Measurements from ENCODE around the gene GIGYF1.
A peak's percentile ranks its signal among the peaks of the same experiment; 100 is the strongest.

The GIGYF1 gene

DNA sequence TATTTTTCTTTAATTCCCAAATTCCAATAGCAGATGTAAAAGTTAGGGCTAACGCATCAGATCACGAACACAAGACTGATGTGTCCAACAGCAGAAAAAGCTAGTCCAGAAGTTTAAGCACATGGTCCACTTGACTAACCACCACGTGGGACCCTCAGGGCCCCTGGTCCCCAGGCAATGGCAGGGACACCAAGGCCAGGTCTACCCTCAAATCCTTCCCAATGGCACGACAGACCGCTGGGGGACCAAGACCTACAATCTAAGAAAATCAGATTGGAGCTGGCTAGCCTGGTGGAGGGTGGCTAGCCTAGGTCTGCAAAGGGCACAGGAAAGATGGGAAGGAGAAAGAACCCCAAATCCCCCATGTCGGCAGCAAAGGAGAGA, 1.5 kb downstream of the GIGYF1 start:
- peaks cover 54% of the 10 kb centered on the region for H3K4me1 Mint-ChIP-seq

DNA sequence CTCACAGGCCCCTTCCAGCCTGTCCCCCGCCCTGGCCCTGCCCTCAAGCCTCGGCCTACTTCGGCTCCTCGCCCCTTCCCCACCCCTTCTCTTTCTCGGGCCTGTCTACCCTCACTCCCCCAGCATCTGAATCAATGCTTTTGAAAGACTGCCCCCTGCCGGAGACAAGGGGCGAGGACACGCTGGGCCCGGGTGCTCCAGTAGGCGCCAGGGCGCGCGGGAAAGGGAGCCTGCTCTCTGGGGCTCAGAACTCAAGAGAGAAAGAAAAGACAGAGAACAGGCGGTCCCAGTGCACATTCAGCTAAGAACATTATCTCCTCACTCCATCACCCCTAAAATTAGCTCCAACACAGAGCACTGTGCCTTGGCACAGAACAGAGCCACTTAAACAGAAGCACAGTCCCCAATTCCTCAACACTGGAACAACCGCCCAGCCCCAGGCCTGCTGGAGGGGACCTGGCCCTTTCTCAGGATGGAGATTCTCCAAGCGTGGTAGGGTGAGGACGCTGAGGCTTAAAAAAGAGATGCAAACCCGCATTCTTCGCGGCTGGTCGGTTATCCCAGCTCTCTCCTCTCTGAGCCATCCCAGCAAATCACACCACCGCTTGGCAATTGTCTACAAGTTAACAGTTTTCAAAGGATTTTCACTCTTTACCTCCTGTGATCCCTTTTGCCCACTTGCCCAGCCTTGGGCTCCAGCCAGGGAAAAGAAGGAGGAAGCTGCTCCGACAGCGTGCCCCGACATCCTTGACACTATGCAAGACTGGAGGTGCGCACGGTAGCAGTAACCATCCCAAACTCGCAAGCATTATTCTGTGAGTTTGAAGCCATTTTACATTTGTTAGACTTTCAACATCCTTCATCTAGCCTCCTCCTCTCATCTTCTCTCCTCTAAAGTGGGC, 2.1 kb downstream of the GIGYF1 start:
- Mint-ChIP-seq H3K27ac (peak overlapping the region; percentile 91), H3K4me1 (peaks cover 54% of the 10 kb centered on the region), H3K27me3 (peaks cover 6% of the 10 kb centered on the region), H3K36me3 (ENCODE audit: low read depth) (peaks cover 5% of the 10 kb centered on the region), H3K4me3 (peak overlapping the region; percentile 98), H3K9me3 (no peaks in the 10 kb centered on the region)
- peak; percentile 90 for DNase-seq
- peak; percentile 81 for ATAC-seq

More for the DNA sequence above, 1.5 kb downstream of the GIGYF1 start:
- Mint-ChIP-seq H3K27me3 (peaks cover 7% of the 10 kb centered on the region), H3K9me3 (no peaks in the 10 kb centered on the region), H3K4me3 (peak overlapping the region; percentile 98), H3K27ac (peak overlapping the region; percentile 91), H3K36me3 (ENCODE audit: low read depth) (peaks cover 5% of the 10 kb centered on the region)
- no peak for DNase-seq
- ATAC-seq, result no peak

DNA sequence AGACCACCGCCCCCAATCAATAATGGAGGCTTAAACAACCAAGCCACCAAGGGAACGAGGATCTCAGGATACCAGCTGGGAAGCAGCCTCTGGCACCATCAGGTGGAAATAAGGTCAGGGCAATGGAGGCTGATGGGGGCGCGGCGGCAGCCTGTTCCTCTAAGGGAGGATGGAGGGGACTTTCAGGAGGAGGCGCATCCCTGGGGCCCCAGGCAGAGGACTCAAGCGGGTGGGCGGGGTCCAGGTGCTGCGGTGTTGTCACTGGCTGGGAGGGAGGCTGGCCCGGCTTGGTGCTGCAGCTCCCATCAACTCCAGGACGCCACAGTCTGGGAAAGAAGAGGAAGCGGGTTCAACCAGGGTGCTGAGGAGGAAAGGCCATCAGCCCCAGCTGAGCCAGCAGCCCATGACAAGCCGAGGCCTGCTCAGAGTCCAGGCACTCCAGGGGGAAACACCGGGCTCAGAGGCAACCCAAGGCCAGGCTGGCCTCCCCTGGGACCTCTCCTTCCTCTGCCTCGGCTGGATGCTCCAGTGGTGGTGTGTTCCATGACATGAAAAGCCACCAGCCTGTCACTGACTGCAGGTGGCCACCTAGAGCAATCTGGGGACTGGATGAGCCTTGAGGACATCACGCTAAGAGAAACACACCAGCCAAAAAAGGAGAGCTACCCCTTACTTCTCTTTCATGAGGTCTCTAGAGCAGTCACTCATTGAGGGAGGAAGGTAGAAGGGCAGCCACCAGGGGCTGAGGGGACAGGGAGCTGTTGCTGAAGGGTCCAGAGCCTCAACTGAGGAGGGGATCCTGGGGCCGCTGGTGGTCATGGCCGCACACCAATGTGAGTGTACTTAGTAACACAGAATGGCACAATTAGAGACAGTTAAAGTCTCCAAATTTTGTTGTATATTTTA, 4.6 kb downstream of the GIGYF1 start:
- no peaks in the 10 kb centered on the region for H3K9me3 Mint-ChIP-seq

DNA sequence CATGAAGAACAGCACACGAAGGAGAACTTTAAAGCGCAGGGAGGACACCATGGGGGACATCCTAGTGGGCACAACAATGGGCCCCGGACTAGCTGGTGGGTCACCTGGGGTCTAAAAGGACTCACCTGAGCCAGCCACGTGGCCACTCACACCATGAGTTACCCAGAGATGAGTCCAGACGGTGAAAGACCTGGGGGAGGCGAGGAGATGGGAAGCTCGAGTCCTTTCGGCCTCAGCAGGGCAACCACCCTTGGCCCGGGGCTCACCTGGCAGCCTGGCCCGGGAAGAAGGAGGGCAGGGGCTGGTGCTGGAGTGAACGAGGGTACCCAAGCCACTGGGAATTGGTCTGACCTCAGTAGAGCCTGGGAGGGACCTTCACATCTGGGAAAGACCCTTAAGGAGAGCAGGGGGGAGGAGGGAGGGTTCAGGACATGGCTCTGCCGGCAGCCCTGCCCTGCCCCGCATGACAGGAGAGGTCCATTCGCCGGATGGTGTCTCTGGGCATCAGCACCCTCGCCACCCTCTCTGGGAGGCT, 5.7 kb downstream of the GIGYF1 start:
- peaks cover 40% of the 10 kb centered on the region for H3K4me1 Mint-ChIP-seq
- H3K36me3 Mint-ChIP-seq (ENCODE audit: low read depth), result peaks cover 8% of the 10 kb centered on the region
- DNase-seq, result no peak
- no peaks in the 10 kb centered on the region for H3K27me3 Mint-ChIP-seq
- H3K9me3 Mint-ChIP-seq, result no peaks in the 10 kb centered on the region
- H3K4me3 Mint-ChIP-seq, result no peak overlapping the region
- ATAC-seq, result no peak
- H3K27ac Mint-ChIP-seq, result no peak overlapping the region

More for the DNA sequence above, 4.6 kb downstream of the GIGYF1 start:
- Mint-ChIP-seq H3K4me3 (no peak overlapping the region), H3K4me1 (peaks cover 40% of the 10 kb centered on the region), H3K27ac (peak overlapping the region; percentile 14), H3K36me3 (ENCODE audit: low read depth) (peaks cover 8% of the 10 kb centered on the region), H3K27me3 (no peaks in the 10 kb centered on the region)
- ATAC-seq (no peak), DNase-seq (no peak)

DNA sequence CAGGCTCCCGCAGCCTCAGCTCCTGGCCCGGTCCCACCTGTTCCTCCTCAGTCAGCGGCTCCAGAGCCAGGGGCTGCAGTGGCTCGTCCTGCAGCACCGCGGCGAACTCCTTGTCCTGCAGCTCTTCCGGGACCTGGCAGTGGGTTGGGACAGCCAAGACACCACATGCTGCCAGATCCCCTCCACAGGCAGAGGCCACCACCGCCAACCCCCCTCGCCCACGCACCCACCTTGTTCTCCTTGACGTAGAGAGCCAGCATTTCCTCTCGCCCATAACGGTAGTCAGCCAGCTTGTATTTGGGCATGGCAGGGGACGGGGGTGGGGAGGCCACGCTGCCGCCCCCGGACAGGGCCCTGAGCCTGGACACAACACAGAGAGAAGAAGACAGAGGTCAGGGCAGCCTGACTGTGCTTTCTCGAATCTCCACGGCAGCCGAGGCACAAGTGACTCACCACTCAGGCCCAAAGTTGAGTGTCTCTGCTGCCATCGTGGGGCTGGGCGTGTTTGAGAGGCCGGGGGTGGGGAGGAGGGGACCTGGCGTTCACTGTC, 6.2 kb downstream of the GIGYF1 start:
- peaks cover 34% of the 10 kb centered on the region for H3K4me1 Mint-ChIP-seq
- H3K27me3 Mint-ChIP-seq, result no peaks in the 10 kb centered on the region
- no peaks in the 10 kb centered on the region for H3K9me3 Mint-ChIP-seq
- H3K36me3 Mint-ChIP-seq (ENCODE audit: low read depth), result peaks cover 4% of the 10 kb centered on the region
- no peak overlapping the region for H3K4me3 Mint-ChIP-seq
- DNase-seq (no peak), ATAC-seq (no peak)
- no peak overlapping the region for H3K27ac Mint-ChIP-seq

DNA sequence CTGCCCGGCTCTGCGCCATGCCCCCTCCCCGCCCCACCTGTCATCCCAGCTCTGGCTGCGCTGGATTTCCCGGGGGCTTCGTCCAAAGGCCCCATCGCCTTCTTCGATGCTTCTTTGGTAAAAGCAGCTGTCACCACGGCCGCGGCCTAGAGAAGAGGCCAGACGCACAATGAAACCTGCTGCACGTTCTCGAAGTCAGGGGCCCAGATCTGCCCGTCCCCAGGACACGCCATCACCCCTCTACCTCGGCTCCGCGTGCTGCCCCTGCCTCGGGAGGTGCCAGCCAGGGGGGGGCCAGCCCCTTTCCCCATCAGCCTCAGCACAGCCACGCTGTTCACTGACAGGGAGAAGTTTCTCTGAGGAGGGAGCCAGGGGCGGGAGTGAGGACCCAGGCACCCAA, 6.8 kb downstream of the GIGYF1 start:
- peaks cover 3% of the 10 kb centered on the region for H3K36me3 Mint-ChIP-seq (ENCODE audit: low read depth)
- peaks cover 30% of the 10 kb centered on the region for H3K4me1 Mint-ChIP-seq
- no peaks in the 10 kb centered on the region for H3K27me3 Mint-ChIP-seq
- H3K4me3 Mint-ChIP-seq, result no peak overlapping the region
- DNase-seq (no peak), ATAC-seq (no peak)
- no peaks in the 10 kb centered on the region for H3K9me3 Mint-ChIP-seq
- H3K27ac Mint-ChIP-seq, result no peak overlapping the region

DNA sequence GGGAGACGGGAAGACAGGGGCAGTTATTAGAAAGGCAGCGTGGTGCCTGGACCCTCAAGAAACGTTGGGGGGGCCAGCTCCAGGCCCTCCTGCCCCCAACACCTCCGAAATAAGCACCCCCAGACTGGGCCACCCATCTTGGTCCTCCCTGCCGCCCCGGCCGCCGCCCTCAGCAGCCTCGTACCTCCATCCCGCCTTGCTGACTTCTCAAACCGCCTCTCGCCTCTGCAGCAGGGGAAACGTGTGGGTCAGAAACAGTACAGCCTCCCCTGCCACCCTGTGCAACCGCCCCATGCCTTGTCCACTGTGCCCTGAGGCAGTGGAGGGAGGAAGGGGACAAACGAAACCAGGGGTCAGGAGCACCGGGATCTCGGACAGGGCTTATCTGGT, 7.2 kb downstream of the GIGYF1 start:
- no peak for ATAC-seq
- Mint-ChIP-seq H3K27me3 (no peaks in the 10 kb centered on the region), H3K4me1 (peaks cover 28% of the 10 kb centered on the region), H3K9me3 (no peaks in the 10 kb centered on the region), H3K27ac (no peak overlapping the region), H3K36me3 (ENCODE audit: low read depth) (peaks cover 3% of the 10 kb centered on the region), H3K4me3 (no peak overlapping the region)
- DNase-seq, result no peak

DNA sequence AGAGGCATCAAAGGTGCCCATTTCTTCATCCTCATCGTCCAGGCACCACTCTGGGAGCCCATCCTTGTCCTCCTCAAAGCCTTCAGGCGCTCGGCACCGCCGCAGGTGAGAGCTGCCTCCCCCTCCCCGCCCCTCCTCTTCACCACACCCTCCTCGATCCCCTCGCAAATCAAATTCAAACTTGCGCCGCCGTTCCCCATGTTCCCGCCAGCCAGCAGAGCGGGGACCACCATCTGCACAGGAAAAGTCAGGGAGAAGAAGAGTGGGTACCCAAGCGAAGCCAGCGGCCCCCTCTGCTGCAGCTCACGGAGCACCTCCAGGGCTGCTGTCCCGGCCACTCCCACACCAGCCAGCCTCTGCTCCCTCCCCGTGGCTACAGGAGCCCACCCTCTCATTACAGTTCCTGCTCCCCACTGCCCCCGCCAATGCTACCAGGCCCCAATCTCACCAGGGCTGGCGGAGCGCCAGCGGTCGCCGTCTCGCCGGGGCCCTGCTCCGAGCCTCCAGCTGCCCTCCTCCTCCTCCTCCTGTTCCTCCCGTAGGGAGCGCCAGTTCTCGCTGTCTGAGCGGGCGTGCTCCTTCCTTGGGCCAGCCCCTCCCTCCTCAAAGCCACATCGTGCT, 7.7 kb downstream of the GIGYF1 start:
- Mint-ChIP-seq H3K9me3 (no peaks in the 10 kb centered on the region), H3K4me3 (no peak overlapping the region)

DNA sequence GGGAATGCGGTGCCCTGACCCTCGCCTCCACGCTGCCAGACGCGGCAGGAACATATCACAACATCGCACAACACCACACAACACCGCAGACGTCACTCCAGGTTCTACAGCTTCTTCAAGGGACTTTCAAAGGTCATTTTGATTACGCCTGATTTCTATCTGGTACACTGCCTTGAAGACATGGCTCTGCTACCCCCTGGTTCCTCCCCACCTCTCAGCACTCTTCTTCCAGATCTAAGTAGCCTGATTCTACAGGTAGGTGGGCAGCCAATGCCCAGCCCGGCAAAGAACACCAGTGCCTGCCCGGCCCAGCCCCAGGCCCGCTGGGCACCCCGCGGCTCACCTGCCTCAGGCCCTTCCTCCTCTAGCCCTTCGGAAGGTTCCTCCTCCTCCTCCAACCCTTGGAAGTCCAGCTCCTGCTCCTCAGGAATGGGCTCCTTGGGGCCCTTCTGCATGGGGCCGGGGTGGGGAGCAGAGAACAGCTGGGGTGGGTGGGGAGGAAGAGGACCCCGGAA, 8.4 kb downstream of the GIGYF1 start:
- ATAC-seq (no peak), DNase-seq (no peak)
- Mint-ChIP-seq H3K9me3 (no peaks in the 10 kb centered on the region), H3K36me3 (ENCODE audit: low read depth) (peaks cover 3% of the 10 kb centered on the region), H3K27me3 (no peaks in the 10 kb centered on the region), H3K27ac (no peak overlapping the region), H3K4me1 (peaks cover 22% of the 10 kb centered on the region), H3K4me3 (no peak overlapping the region)

More for the DNA sequence above, 7.7 kb downstream of the GIGYF1 start:
- H3K27me3 Mint-ChIP-seq, result no peaks in the 10 kb centered on the region
- H3K27ac Mint-ChIP-seq, result no peak overlapping the region
- DNase-seq, result no peak
- ATAC-seq, result no peak
- H3K36me3 Mint-ChIP-seq (ENCODE audit: low read depth), result peaks cover 3% of the 10 kb centered on the region
- H3K4me1 Mint-ChIP-seq, result peaks cover 24% of the 10 kb centered on the region

DNA sequence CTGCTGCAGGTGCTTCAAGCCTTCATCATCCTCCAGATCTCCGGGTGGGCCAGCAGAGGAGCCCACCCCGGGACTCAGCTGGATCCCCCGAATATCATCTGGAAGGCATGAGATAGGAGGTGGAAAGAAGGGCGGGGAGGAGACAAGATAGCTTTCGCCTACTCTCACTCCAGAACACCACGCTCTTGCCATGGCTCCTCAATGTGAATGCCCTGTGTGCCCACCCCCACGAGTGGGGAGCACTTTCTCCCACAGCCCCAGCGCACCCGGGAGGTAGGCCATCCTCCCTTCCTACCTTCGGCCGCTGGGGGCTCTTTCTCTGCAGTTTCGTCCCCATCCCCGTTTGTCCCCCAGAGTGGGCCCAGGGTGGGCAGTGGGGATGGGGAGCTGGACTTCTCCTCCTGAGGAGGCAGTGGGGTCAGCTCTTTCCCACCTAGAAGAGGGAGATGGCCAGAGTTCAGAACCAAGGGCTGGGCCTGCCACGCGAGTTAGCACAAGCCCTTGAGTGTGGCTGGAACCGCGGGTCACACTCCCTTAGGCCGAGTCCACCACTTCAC, 8.9 kb downstream of the GIGYF1 start:
- ATAC-seq (no peak), DNase-seq (no peak)
- H3K36me3 Mint-ChIP-seq (ENCODE audit: low read depth), result peaks cover 3% of the 10 kb centered on the region
- no peaks in the 10 kb centered on the region for H3K27me3 Mint-ChIP-seq
- H3K9me3 Mint-ChIP-seq, result no peaks in the 10 kb centered on the region
- no peak overlapping the region for H3K4me3 Mint-ChIP-seq
- H3K4me1 Mint-ChIP-seq, result peaks cover 23% of the 10 kb centered on the region
- H3K27ac Mint-ChIP-seq, result no peak overlapping the region

DNA sequence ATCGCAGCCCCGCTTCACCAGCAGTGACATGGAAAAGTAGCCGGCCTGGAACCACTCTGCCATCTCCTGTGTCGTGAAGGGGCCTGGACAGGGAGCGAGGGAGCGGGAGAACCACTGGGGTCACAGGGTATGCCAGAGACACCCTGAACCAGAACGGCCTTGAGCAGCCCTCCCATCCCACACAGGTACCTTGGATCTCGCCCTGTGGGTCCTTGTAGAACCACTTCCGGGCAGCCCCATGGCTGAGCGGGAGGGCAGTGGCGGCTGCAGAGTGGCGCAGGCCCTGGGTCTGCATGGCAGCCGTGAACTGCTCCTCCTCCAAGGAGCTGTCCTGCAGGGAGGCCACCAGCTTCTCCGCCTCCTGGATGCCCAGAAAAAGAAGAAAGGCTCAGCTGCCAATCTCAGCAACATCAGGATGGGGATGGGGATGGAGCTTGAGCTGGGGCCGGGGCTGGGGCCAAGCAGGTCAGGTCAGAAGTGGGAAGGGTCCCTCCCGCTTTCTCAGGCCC, 9.5 kb downstream of the GIGYF1 start:
- no peak overlapping the region for H3K27ac Mint-ChIP-seq
- H3K4me3 Mint-ChIP-seq, result no peak overlapping the region
- DNase-seq (no peak), ATAC-seq (no peak)
- H3K9me3 Mint-ChIP-seq, result no peaks in the 10 kb centered on the region
- peaks cover 3% of the 10 kb centered on the region for H3K36me3 Mint-ChIP-seq (ENCODE audit: low read depth)
- H3K27me3 Mint-ChIP-seq, result no peaks in the 10 kb centered on the region
- H3K4me1 Mint-ChIP-seq, result peaks cover 21% of the 10 kb centered on the region

DNA sequence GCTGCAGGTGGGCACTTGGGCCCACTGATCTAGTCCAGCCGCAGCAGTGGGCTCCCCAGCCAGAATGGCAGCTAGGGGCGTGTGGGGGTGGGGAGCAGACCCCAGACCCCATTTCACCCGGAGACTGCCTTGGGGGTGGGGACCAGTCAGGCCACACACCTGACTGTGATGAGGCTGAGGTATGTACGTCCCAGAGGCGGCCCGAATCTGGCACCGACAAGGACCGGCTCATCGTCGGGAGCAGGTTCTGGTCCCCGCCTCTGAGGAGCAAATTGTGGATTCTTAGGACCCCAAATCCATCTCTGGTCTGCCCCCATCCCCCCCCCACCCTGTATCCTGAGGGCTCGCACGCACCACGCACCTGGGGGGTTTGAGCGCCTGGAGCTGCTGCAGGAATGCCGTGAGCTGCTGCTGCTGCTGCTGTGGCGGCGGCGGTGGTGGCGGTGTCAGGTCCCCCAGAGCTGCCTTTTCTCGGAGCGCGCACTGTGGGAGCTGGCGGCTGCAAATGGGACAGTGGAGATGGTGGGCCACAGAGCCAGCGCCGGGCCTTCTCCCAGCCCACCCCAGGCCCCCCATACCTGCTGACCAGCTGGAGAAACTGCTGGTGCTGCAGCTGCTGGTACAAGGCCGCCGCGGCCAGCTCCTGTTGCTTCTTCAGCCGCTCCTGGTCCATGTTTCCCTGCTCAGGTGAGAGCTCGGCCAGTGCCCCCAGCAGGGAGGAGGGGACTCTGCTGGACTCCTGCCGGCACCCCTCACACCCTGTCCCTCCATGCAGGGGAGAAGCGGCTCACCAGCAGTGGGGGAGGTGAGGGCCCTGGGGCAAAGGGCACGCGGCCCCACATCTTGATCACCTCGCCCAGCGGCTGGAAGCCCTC, 10.2 kb downstream of the GIGYF1 start:
- H3K27ac Mint-ChIP-seq, result no peak overlapping the region
- ATAC-seq (no peak), DNase-seq (no peak)
- H3K4me3 Mint-ChIP-seq, result no peak overlapping the region
- no peaks in the 10 kb centered on the region for H3K9me3 Mint-ChIP-seq
- H3K4me1 Mint-ChIP-seq, result peaks cover 17% of the 10 kb centered on the region
- peaks cover 3% of the 10 kb centered on the region for H3K36me3 Mint-ChIP-seq (ENCODE audit: low read depth)
- H3K27me3 Mint-ChIP-seq, result no peaks in the 10 kb centered on the region

All from activated naive CD8-positive, alpha-beta T cell treated with anti-CD3 and anti-CD28 coated beads, Interleukin-2, amount 50 U/mL, for 24 hours (primary cell).